A549 (cell line): ENCODE measurements around the gene PLPPR3. TPM values are rescaled to one million over a fixed set of nuclear protein-coding genes. Genes with fewer than 3 reads are reported as not detected.

Experiments used
- ATAC-seq, 2 experiments: fragments of 200-7000 bp in 1 of 2; fragments of >200 bp in 1 of 2; cut with Nextera tagmentation in 1 of 2; cut with Tn5 transposase in 1 of 2; 3 replicates each; pipeline versions ENCODE4 v1.8.0 to v1.9.1; 2018 to 2020; ENCODE audit warnings: mild to moderate bottlenecking in 1 of 2, moderate library complexity in 1 of 2
- CTCF ChIA-PET: fragments of 300-600 bp; sonication (Branson Sonifier 250); formaldehyde crosslinking; extraction: SDS; loops from one replicate; lab custom pipeline; 2021; ENCODE audit warnings: antibody characterized with exemption, inconsistent platforms; lab: Yijun Ruan, JAX
- POLR2A ChIA-PET: fragments of 350-600 bp; formaldehyde crosslinking; extraction: SDS; loops from one replicate; lab custom pipeline; 2021; ENCODE audit warnings: antibody characterized with exemption, inconsistent platforms; lab: Yijun Ruan, JAX
- DNase-seq, 2 experiments: peaks; one replicate each; pipeline versions ENCODE4 v3.0.0 to v3.0.0-alpha.2; 2011 to 2016; ENCODE audit warnings: low read depth in 1 of 2, low spot score in 1 of 2
- FAIRE-seq: peaks from 2 replicates; lab custom pipeline; 2011; peaks lifted over from hg19 to GRCh38; lab: Jason Lieb, UNC
- H3K27ac ChIP-seq, 2 experiments: fragments of >200 bp; sonication (Bioruptor Twin); formaldehyde crosslinking; 3 replicates each; pipeline ENCODE4 v1.5.1; 2016 to 2017
- H3K4me1 ChIP-seq: fragments of >200 bp; sonication (Bioruptor Twin); formaldehyde crosslinking; 3 replicates; pipeline ENCODE4 v1.6.1; 2016
- H3K4me2 ChIP-seq: fragments of >200 bp; sonication (Bioruptor Twin); formaldehyde crosslinking; 3 replicates; pipeline ENCODE4 v1.6.1; 2016
- H3K4me3 ChIP-seq: fragments of >200 bp; sonication (Bioruptor Twin); formaldehyde crosslinking; 3 replicates; pipeline ENCODE4 v1.5.1; 2016
- H3K9me3 ChIP-seq: fragments of >200 bp; sonication (Bioruptor Twin); formaldehyde crosslinking; 3 replicates; pipeline ENCODE4 v1.6.1; 2016
- BHLHE40 ChIP-seq: IDR thresholded peaks from 2 replicates; pipeline ENCODE4 v1.6.1; 2012; ENCODE audit warnings: low read depth, low read length, inconsistent platforms
- CBX2 ChIP-seq: fragments of 200-600 bp; sonication (generic); IDR thresholded peaks from 2 replicates; pipeline ENCODE4 v1.6.1; 2016; ENCODE audit warnings: low read depth, mild to moderate bottlenecking, borderline replicate concordance
- CBX8 ChIP-seq: fragments of 200-600 bp; sonication (generic); IDR thresholded peaks from 2 replicates; pipeline ENCODE4 v1.6.1; 2016
- CEBPB ChIP-seq, 2 experiments: fragments of >200 bp in 1 of 2; sonication (Bioruptor Twin) in 1 of 2; formaldehyde crosslinking in 1 of 2; IDR thresholded peaks; 2 replicates each; pipeline ENCODE4 v1.6.1; 2012 to 2016
- CHD4 ChIP-seq: fragments of 200-600 bp; sonication (generic); IDR thresholded peaks from 2 replicates; pipeline ENCODE4 v1.6.1; 2016; ENCODE audit warnings: antibody characterized with exemption, mild to moderate bottlenecking, borderline replicate concordance
- CTCF ChIP-seq: fragments of >200 bp; sonication (Bioruptor Twin); formaldehyde crosslinking; IDR thresholded peaks from 3 replicates; pipeline ENCODE4 v1.5.1; 2016
- E2F6 ChIP-seq: IDR thresholded peaks from 2 replicates; pipeline ENCODE4 v1.6.1; 2012; ENCODE audit warnings: low read depth, borderline replicate concordance
- EHF ChIP-seq: fragments of 250-450 bp; sonication (Bioruptor Pico); IDR thresholded peaks from 2 replicates; pipeline ENCODE4 v1.5.0; 2020; ENCODE audit warnings: mild to moderate bottlenecking
- EP300 ChIP-seq, 2 experiments: fragments of >200 bp; sonication (Bioruptor Twin); formaldehyde crosslinking; IDR thresholded peaks; 2 replicates in 1 of 2; 3 replicates in 1 of 2; pipeline ENCODE4 v1.6.1; 2016 to 2017
- FOSB ChIP-seq: fragments of 250-450 bp; sonication (Bioruptor Pico); IDR thresholded peaks from 2 replicates; pipeline ENCODE4 v1.5.0; 2020; ENCODE audit warnings: mild to moderate bottlenecking, moderate library complexity
- FOSL2 ChIP-seq, 2 experiments: fragments of 450-650 bp in 1 of 2; fragments of >200 bp in 1 of 2; sonication (Bioruptor Twin) in 1 of 2; formaldehyde crosslinking; IDR thresholded peaks; 2 replicates each; pipeline versions ENCODE4 v1.5.0 to v1.6.1; 2016 to 2020; ENCODE audit warnings: mild to moderate bottlenecking in 1 of 2, moderate library complexity in 1 of 2
- GATA3 ChIP-seq: IDR thresholded peaks from 2 replicates; pipeline ENCODE4 v1.6.1; 2012; ENCODE audit warnings: borderline replicate concordance
- JUN ChIP-seq, 2 experiments: fragments of >200 bp; sonication (Bioruptor Twin); formaldehyde crosslinking; IDR thresholded peaks; 2 replicates in 1 of 2; 3 replicates in 1 of 2; pipeline ENCODE4 v1.6.1; 2016 to 2017
- JUNB ChIP-seq: fragments of >200 bp; sonication (Bioruptor Twin); formaldehyde crosslinking; IDR thresholded peaks from 2 replicates; pipeline ENCODE4 v1.6.1; 2016
- MAFK ChIP-seq: fragments of 450-650 bp; IDR thresholded peaks from 2 replicates; pipeline ENCODE4 v1.6.1; 2014; ENCODE audit not compliant: partially characterized antibody
- MAX ChIP-seq: IDR thresholded peaks from 2 replicates; pipeline ENCODE4 v1.6.1; 2012
- MAZ ChIP-seq: fragments of 150-350 bp; IDR thresholded peaks from 2 replicates; pipeline ENCODE4 v1.6.1; 2014; ENCODE audit warnings: antibody characterized with exemption, low read depth, low read length, borderline replicate concordance
- NR3C1 ChIP-seq: fragments of >200 bp; sonication (Bioruptor Twin); formaldehyde crosslinking; IDR thresholded peaks from 3 replicates; pipeline ENCODE4 v1.6.1; 2017
- RAD21 ChIP-seq, 2 experiments: fragments of >200 bp in 1 of 2; sonication (Bioruptor Twin) in 1 of 2; formaldehyde crosslinking in 1 of 2; IDR thresholded peaks in 1 of 2; conservative IDR thresholded peaks in 1 of 2; 2 replicates in 1 of 2; 3 replicates in 1 of 2; pipeline ENCODE4 v1.6.1; 2012 to 2018; ENCODE audit warnings: inconsistent platforms in 1 of 2
- RFX5 ChIP-seq: fragments of 450-650 bp; IDR thresholded peaks from 2 replicates; pipeline ENCODE4 v1.7.1; 2014; ENCODE audit warnings: antibody characterized with exemption, mild to moderate bottlenecking, moderate library complexity
- RNF2 ChIP-seq: fragments of 200-600 bp; sonication (generic); IDR thresholded peaks from 2 replicates; pipeline ENCODE4 v1.6.1; 2016; ENCODE audit warnings: low read depth, mild to moderate bottlenecking, antibody characterized with exemption, moderate library complexity, borderline replicate concordance
- TFCP2L1 ChIP-seq: fragments of 250-450 bp; sonication (Bioruptor Pico); IDR thresholded peaks from 2 replicates; pipeline ENCODE4 v1.5.0; 2021; ENCODE audit warnings: mild to moderate bottlenecking
- TP53 ChIP-seq: fragments of 250-450 bp; sonication (Bioruptor Pico); IDR thresholded peaks from 2 replicates; pipeline ENCODE4 v1.5.0; 2021; ENCODE audit warnings: mild to moderate bottlenecking, moderate library complexity
- ZFP36 ChIP-seq: fragments of 450-650 bp; IDR thresholded peaks from 2 replicates; pipeline ENCODE4 v1.6.1; 2014; ENCODE audit warnings: borderline replicate concordance; ENCODE audit not compliant: partially characterized antibody
- WGBS: methylation state at CpG from one replicate; pipeline ENCODE4 v1.1.6; 2017; ENCODE audit errors: missing lambda C conversion rate; 5-methylcytosine and 5-hydroxymethylcytosine counted together
- polyA plus RNA-seq, 4 experiments: library from polyadenylated mRNA; depleted of rRNA in 3 of 4; stranded (reverse); fragments of >200 nt; fragmentation: RNase III in 1 of 4; extraction: RNeasy Plus Mini Kit Qiagen cat#74134 plus additional on column Dnase treatment in 1 of 4; gene quantifications; 2 replicates in 3 of 4; 3 replicates in 1 of 4; pipeline ENCODE4 v1.2.3, GENCODE V29; 2011 to 2017
- TF ChIP-seq, protein P1 (sequence below): fragments of >200 bp; sonication (Bioruptor Twin); formaldehyde crosslinking; IDR thresholded peaks from 3 replicates; pipeline ENCODE4 v1.6.1; 2016
- TF ChIP-seq, protein P2 (sequence below): fragments of 450-650 bp; IDR thresholded peaks from 2 replicates; pipeline ENCODE4 v1.6.1; 2014; ENCODE audit warnings: antibody characterized with exemption

Gene PLPPR3
- polyA plus RNA-seq, 2 of the 4 experiments (the other 2 are of a cell fraction) = 2.6 to 3.7 TPM

- no peak overlapping the region for H3K4me2 ChIP-seq
- ATAC-seq (no peak), DNase-seq (no peak), FAIRE-seq (no peak)
- ChIA-PET CTCF (no interaction called here), POLR2A (no interaction called here)
- WGBS = 91% methylated on average over 13 of the region's 15 CpGs
- H3K27ac ChIP-seq = no peak overlapping the region
- H3K9me3 ChIP-seq = no peaks in the 10 kb centered on the region
- H3K4me3 ChIP-seq = no peak overlapping the region
- TF ChIP-seq RAD21 (conservative IDR thresholded peaks at IDR 0.05 in 1 of 2, IDR thresholded peaks at IDR 0.05 in 1 of 2) = no peak
- TF ChIP-seq NR3C1 = no peak
- TF ChIP-seq MAX = no peak
- no peak for TF ChIP-seq ZFP36
- TF ChIP-seq RNF2 = no peak
- TF ChIP-seq FOSL2 (IDR thresholded peaks at IDR 0.05) = no peak
- TF ChIP-seq FOSL2 (CRISPR knock-in tag; IDR thresholded peaks at IDR 0.05) = no peak
- no peak for TF ChIP-seq RFX5
- no peak for TF ChIP-seq CBX8
- TF ChIP-seq FOSB (CRISPR knock-in tag) = no peak
- no peak for TF ChIP-seq CBX2
- no peak for TF ChIP-seq GATA3
- no peak for TF ChIP-seq BHLHE40
- peaks cover 7% of the 10 kb centered on the region; the same call in 2 of the 3 replicates for H3K4me1 ChIP-seq
Measured at GRCh38 chr19:824885-825284, 3.1 kb upstream of the PLPPR3 start.

GRCh38 chr19:823565-824121 is 1.9 kb upstream of the PLPPR3 start:
- DNase-seq = no peak
- TF ChIP-seq FOSL2 (IDR thresholded peaks at IDR 0.05) (no peak), FOSL2 (CRISPR knock-in tag; IDR thresholded peaks at IDR 0.05) (no peak), JUNB (no peak), CTCF (no peak), JUN (IDR thresholded peaks at IDR 0.05) (no peak), E2F6 (no peak), MAZ (no peak), CEBPB (IDR thresholded peaks at IDR 0.05) (no peak), EHF (CRISPR knock-in tag) (no peak), EP300 (IDR thresholded peaks at IDR 0.05) (no peak), RNF2 (no peak), TP53 (no peak), MAFK (no peak), ZFP36 (no peak), CHD4 (no peak), TFCP2L1 (no peak), CBX8 (no peak)
- TF ChIP-seq, protein P1, sequence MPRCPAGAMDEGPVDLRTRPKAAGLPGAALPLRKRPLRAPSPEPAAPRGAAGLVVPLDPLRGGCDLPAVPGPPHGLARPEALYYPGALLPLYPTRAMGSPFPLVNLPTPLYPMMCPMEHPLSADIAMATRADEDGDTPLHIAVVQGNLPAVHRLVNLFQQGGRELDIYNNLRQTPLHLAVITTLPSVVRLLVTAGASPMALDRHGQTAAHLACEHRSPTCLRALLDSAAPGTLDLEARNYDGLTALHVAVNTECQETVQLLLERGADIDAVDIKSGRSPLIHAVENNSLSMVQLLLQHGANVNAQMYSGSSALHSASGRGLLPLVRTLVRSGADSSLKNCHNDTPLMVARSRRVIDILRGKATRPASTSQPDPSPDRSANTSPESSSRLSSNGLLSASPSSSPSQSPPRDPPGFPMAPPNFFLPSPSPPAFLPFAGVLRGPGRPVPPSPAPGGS = no peak
- TF ChIP-seq, protein P2, sequence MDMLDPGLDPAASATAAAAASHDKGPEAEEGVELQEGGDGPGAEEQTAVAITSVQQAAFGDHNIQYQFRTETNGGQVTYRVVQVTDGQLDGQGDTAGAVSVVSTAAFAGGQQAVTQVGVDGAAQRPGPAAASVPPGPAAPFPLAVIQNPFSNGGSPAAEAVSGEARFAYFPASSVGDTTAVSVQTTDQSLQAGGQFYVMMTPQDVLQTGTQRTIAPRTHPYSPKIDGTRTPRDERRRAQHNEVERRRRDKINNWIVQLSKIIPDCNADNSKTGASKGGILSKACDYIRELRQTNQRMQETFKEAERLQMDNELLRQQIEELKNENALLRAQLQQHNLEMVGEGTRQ = no peak
- H3K4me3 ChIP-seq = no peak overlapping the region
- no peaks in the 10 kb centered on the region for H3K9me3 ChIP-seq
- WGBS = 59% methylated on average over 8 of the region's 12 CpGs
- H3K4me1 ChIP-seq = peaks cover 7% of the 10 kb centered on the region; the same call in 2 of the 3 replicates
- FAIRE-seq = no peak
- ChIA-PET CTCF (no interaction called here), POLR2A (interaction anchor here (0.6 kb wide), 1 partner anchor 14 kb away, joined by 4 read pairs; no protein-coding TSS in a partner anchor)
- H3K4me2 ChIP-seq = peak overlapping the region; percentile 39; the same call in 2 of the 3 replicates
- peak in 1 of 2 experiments; percentile 49; a peak in 4 of 6 replicates for ATAC-seq
- H3K27ac ChIP-seq = peak overlapping the region in 1 of 2 experiments; percentile 58; a peak in 1 of 6 replicates
